Liver (tissue), 3 donors: ENCODE results near the gene DPP6.

Source experiments
- EGR1 ChIP-seq, 2 donors: IDR thresholded peaks; 2 replicates each; pipeline ENCODE4 v1.6.1; 2016 to 2018; ENCODE audit warnings: antibody characterized with exemption in 2 of 2, low read depth in 2 of 2
- FOXA1 ChIP-seq: IDR thresholded peaks from 2 replicates; pipeline ENCODE4 v1.6.1; 2016; ENCODE audit warnings: antibody characterized with exemption
- GABPA ChIP-seq, 2 donors: IDR thresholded peaks in 1 of 2; conservative IDR thresholded peaks in 1 of 2; 2 replicates each; pipeline ENCODE4 v1.6.1; 2016; ENCODE audit warnings: antibody characterized with exemption in 2 of 2, mild to moderate bottlenecking in 1 of 2, moderate library complexity in 1 of 2
- JUND ChIP-seq, 2 donors: IDR thresholded peaks; 2 replicates each; pipeline ENCODE4 v1.6.1; 2016; ENCODE audit warnings: antibody characterized with exemption in 2 of 2
- RAD21 ChIP-seq, 2 donors: IDR thresholded peaks; 2 replicates each; pipeline ENCODE4 v1.6.1; 2016; ENCODE audit warnings: antibody characterized with exemption in 2 of 2, mild to moderate bottlenecking in 2 of 2
- SP1 ChIP-seq: IDR thresholded peaks from 2 replicates; pipeline ENCODE4 v1.6.1; 2018; ENCODE audit warnings: antibody characterized with exemption, mild to moderate bottlenecking
- TAF1 ChIP-seq: conservative IDR thresholded peaks from 2 replicates; pipeline ENCODE4 v1.6.1; 2016; ENCODE audit warnings: antibody characterized with exemption, mild to moderate bottlenecking
- YY1 ChIP-seq: IDR thresholded peaks from 2 replicates; pipeline ENCODE4 v1.6.1; 2016; ENCODE audit warnings: antibody characterized with exemption, mild to moderate bottlenecking
- TF ChIP-seq, protein P1 (sequence below): fragments of 150-350 bp; IDR thresholded peaks from 2 replicates; pipeline ENCODE4 v1.5.1; 2017; ENCODE audit warnings: improper control_type of control experiment, low read depth, low read length; ENCODE audit not compliant: missing input control
- TF ChIP-seq, protein P2 (sequence below): IDR thresholded peaks from 2 replicates; pipeline ENCODE4 v1.6.1; 2016; ENCODE audit warnings: antibody characterized with exemption
- TF ChIP-seq, protein P3 (sequence below): IDR thresholded peaks from 2 replicates; pipeline ENCODE4 v1.6.1; 2016; ENCODE audit warnings: antibody characterized with exemption, mild to moderate bottlenecking
- donor health status: healthy.
- donor health status: healthy.

DNA sequence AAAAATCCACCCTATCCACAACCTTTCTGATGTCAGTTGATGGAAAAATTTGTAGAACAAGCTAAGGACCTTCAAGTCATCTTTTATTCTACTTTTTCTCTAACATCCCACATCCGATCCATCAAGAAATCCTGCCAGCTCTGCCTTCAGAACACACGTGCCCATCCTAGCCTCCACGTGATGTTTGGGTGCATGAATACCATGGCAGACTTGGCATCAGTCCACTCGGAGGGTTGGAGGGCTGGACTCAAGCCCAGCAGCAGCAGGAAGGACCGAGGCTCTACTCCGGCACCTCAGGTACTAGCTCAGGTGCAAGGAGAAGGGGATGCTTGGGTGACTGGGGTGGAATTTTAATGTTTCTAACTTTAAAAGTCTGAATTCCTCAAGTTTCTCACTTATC, 428.6 kb downstream of the DPP6 start:
- TF ChIP-seq, protein P1, sequence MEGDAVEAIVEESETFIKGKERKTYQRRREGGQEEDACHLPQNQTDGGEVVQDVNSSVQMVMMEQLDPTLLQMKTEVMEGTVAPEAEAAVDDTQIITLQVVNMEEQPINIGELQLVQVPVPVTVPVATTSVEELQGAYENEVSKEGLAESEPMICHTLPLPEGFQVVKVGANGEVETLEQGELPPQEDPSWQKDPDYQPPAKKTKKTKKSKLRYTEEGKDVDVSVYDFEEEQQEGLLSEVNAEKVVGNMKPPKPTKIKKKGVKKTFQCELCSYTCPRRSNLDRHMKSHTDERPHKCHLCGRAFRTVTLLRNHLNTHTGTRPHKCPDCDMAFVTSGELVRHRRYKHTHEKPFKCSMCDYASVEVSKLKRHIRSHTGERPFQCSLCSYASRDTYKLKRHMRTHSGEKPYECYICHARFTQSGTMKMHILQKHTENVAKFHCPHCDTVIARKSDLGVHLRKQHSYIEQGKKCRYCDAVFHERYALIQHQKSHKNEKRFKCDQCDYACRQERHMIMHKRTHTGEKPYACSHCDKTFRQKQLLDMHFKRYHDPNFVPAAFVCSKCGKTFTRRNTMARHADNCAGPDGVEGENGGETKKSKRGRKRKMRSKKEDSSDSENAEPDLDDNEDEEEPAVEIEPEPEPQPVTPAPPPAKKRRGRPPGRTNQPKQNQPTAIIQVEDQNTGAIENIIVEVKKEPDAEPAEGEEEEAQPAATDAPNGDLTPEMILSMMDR: no peak
- TF ChIP-seq EGR1 (IDR thresholded peaks at IDR 0.05; ENCODE audit: low read depth in 2 of 2): no peak
- TF ChIP-seq YY1: no peak
- TF ChIP-seq RAD21 (IDR thresholded peaks at IDR 0.05): no peak
- TF ChIP-seq FOXA1: no peak
- no peak for TF ChIP-seq JUND (IDR thresholded peaks at IDR 0.05)
- TF ChIP-seq, protein P2, sequence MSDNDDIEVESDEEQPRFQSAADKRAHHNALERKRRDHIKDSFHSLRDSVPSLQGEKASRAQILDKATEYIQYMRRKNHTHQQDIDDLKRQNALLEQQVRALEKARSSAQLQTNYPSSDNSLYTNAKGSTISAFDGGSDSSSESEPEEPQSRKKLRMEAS: no peak
- no peak for TF ChIP-seq SP1
- TF ChIP-seq TAF1: no peak
- TF ChIP-seq, protein P3, sequence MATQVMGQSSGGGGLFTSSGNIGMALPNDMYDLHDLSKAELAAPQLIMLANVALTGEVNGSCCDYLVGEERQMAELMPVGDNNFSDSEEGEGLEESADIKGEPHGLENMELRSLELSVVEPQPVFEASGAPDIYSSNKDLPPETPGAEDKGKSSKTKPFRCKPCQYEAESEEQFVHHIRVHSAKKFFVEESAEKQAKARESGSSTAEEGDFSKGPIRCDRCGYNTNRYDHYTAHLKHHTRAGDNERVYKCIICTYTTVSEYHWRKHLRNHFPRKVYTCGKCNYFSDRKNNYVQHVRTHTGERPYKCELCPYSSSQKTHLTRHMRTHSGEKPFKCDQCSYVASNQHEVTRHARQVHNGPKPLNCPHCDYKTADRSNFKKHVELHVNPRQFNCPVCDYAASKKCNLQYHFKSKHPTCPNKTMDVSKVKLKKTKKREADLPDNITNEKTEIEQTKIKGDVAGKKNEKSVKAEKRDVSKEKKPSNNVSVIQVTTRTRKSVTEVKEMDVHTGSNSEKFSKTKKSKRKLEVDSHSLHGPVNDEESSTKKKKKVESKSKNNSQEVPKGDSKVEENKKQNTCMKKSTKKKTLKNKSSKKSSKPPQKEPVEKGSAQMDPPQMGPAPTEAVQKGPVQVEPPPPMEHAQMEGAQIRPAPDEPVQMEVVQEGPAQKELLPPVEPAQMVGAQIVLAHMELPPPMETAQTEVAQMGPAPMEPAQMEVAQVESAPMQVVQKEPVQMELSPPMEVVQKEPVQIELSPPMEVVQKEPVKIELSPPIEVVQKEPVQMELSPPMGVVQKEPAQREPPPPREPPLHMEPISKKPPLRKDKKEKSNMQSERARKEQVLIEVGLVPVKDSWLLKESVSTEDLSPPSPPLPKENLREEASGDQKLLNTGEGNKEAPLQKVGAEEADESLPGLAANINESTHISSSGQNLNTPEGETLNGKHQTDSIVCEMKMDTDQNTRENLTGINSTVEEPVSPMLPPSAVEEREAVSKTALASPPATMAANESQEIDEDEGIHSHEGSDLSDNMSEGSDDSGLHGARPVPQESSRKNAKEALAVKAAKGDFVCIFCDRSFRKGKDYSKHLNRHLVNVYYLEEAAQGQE: no peak
- no peak for TF ChIP-seq GABPA (IDR thresholded peaks at IDR 0.05 in 1 of 2, conservative IDR thresholded peaks at IDR 0.05 in 1 of 2)
